Epithelial cell of esophagus (primary cell): ENCODE results near the gene PKN3.

Source experiments
- DNase-seq: peaks from one replicate; pipeline ENCODE4 v3.0.0; 2010; ENCODE audit warnings: low read depth
- H3K4me3 ChIP-seq: 2 replicates; pipeline ENCODE4 v1.5.1; 2011; ENCODE audit warnings: mild to moderate bottlenecking, low read length, control low read depth
- CTCF ChIP-seq: IDR thresholded peaks from 2 replicates; pipeline ENCODE4 v1.5.1; 2011; ENCODE audit warnings: low read depth, mild to moderate bottlenecking, low read length, control low read depth, inconsistent platforms; ENCODE audit not compliant: insufficient read depth; ENCODE audit errors: missing control alignments

PKN3 gene

GRCh38 chr9:128768606-128769005, 66.3 kb downstream of the PKN3 start:
- no peak for TF ChIP-seq CTCF
- H3K4me3 ChIP-seq = no peak overlapping the region
- no peak for DNase-seq
